Activated gamma-delta T cell treated with Interleukin-2 at 50 U/mL for 16 hours (primary cell): ENCODE data around the gene ITGAE.
"Not testable (repeated sequence)": the region's sequence is repeated elsewhere in the genome, so short reads cannot be mapped to it uniquely, and the experiment has no call there.

Experiments
- DNase-seq: peaks from one replicate; pipeline ENCODE4 v3.0.0-alpha.2; 2020

Gene ITGAE

DNA sequence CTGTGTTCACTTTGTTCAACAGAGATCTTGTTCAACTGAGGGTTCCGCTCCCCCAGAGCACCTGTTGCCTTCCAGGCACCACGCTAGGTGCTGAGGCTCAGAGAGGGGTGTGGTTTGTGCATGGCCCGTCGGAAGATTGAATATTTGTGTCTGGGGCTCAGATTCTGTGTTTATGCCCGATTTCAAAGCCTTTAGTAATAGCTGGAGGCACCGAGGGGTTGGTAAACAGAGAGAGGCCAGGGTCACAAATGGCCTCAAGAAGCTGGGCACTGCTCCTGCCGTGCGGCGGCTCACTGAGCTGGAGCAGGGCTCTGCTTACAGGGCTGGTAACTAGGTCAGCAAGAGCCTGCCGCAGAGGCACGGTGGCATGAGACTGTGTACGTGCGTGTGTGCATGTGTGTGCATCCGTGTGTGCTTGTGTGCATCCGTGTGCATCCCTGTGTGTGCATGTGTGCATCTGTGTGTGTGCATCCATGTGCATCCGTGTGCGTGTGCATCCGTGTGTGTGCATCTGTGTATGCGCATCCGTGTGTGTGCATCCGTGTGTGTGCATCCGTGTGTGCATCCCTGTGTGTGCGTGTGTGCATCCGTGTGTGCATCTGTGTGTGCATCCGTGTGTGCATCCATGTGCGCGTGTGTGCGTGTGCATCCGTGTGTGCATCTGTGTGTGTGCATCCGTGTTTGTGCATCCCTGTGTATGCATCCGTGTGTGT lies 5.4 kb downstream of the ITGAE start:
- DNase-seq, result peak; percentile 38

DNA sequence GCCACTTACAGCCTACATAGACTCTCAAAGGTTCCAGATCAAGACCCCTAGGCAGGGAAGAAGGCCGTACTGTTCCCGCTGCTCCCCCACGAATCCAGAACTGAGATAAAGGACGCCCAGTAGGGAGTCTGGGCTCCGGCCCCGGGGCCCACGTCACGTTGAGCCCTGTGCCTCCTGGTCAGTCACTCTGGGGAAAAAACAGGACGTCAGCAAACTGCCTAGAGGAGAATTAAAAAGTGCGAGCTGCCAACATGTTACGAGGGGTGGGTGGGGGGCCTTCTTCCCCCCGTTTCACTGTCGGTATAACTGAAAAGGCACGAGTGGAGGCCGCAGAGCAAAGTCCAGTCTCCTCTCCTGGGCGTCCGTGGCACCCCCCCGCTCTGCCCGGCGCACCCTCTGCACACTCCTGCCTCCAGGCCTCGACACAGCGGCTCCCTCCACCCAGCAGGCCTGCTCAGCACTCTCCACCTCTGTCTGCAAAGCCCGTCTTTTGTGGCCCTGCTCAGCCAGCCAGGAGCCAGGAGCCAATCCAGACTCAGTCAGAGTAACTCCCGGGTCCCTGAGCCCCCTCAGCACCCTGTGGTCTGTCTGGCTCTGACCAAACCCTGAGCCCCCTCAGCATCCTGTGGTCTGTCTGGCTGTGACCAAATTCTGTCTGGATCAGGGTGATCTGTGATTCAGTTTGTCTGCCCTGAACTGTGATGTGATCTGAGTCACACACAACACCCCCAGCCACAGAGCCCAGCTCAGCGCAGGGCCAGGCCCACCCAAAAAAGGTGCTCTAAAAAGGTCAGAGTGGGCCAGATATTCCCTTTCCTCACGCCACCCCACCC lies 6.2 kb downstream of the ITGAE start:
- peak; percentile 76 for DNase-seq

DNA sequence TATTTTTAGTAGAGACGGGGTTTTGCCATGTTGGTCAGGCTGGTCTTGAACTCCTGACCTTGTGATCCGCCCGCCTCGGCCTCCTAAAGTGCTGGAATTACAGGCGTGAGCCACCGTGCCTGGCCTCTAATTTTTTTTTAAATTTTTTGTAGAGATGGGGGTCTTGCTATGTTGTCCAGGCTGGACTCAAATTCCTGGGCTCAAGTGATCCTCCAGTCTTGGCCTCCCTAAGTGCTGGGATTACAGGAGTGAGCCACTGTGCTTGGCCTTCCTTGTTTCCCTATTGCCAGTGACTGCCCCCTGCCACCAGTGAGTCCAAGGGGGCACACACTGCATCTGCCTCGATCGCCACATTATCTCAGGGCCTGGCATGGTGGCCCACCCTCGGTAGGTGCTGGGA lies 6.8 kb downstream of the ITGAE start:
- DNase-seq, result not testable (repeated sequence)

DNA sequence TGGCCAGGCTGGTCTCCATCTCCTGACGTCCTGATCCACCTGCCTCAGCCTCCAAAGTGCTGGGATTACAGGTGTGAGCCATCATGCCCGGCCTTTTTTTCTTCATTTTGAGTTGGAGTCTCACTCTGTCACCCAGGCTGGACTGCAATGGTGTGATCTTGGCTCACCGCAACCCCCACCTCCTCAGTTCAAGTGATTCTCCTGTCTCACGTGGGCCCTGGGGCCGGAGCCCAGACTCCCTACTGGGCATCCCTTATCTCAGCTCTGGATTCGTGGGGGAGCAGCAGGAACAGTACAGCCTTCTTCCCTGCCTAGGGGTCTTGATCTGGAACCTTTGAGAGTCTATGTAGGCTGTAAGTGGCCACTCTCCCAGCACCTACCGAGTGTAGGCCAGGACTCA lies 7.7 kb downstream of the ITGAE start:
- DNase-seq, result not testable (repeated sequence)

DNA sequence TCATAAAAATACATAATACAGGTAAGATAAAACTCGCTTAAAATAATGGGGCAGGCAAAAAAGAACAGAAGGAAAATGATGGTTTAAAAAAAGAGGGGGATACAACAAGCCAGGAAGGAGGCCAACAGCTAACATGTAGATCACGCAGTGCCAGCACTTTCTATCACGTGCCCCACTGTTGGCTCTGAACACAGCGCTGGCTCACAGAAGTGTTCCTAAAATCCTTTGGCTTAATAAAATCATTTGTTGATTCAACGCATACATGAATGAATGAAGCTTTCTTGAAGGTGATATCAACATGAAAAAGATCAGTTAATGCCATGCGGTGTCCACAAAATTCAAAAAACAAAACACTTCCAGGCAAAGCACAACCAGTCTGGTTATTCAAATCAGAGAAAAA lies 8.5 kb downstream of the ITGAE start:
- DNase-seq, result no peak

DNA sequence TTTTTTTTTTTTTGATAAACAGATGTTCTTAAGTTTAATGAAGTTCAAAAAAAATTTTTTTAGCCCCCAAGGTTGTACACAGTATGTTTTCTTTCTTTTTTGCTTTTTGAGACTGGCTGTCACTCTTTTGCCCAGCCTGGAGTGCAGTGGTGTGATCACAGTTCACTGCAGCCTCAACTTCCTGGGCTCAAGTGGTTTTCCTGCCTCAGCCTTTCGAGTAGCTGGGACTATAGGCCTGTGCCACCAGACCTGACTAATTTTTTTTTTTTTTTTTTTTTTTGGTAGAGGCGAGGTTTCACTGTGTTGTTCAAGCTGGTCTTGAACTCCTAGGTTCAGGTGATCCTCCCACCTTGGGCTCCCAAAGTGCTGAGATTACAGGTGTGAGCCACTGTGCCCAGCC lies 12.8 kb downstream of the ITGAE start:
- DNase-seq, result no peak

DNA sequence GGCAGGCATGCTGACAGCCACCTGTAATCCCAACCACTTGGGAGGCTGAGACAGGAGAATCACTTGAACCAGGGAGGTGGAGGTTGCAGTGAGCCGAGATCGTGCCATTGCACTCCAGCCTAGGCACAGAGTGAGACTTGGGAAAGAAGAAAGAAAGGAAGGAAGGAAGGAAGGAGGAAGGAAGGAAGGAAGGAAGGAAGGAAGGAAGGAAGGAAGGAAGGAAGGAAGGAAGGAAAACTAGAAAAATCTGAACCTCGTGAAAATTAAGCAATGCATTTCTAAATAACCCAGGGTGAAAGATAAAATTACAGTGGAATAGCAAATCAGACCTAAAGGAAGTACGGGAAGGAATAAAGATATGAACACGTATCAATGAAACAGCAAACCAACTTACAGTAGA lies 15.7 kb downstream of the ITGAE start:
- not testable (repeated sequence) for DNase-seq

DNA sequence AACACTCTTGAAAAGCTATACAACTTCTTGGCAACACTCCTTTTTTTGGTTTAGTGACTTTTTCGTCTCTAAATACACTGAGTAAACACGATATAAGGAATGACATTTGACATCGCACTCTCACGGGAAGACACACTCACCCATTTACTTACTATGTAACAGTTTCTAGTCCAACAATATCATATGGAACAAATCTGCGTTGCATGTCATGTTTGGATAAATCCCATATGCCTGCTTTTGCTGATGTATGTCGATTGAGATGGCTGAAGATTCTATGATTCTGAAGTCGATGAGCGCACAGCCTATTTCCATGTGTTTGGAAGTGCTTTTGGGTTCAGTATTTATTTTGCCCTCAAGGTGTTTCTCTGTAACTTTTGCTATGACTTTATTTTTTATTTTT lies 18.2 kb downstream of the ITGAE start:
- DNase-seq, result no peak

DNA sequence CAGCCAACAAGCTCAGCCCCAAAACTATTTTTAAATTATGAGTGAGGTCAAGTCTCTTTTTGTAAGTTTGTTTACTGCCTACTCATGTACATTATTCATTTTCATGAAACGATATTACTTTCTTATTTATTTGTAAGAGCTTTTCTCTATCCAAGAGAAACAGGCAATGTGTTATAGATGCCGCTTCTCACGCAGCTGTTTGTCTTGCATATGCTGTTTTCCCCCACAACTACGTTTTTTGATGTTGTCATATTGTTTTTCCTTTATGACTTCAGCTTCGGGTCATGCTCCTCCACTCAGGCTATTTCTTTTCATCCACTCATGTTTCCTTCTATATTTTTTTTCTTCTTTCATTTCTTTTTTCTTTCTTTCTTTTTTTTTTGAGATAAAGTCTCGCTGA lies 20.0 kb downstream of the ITGAE start:
- DNase-seq, result no peak

DNA sequence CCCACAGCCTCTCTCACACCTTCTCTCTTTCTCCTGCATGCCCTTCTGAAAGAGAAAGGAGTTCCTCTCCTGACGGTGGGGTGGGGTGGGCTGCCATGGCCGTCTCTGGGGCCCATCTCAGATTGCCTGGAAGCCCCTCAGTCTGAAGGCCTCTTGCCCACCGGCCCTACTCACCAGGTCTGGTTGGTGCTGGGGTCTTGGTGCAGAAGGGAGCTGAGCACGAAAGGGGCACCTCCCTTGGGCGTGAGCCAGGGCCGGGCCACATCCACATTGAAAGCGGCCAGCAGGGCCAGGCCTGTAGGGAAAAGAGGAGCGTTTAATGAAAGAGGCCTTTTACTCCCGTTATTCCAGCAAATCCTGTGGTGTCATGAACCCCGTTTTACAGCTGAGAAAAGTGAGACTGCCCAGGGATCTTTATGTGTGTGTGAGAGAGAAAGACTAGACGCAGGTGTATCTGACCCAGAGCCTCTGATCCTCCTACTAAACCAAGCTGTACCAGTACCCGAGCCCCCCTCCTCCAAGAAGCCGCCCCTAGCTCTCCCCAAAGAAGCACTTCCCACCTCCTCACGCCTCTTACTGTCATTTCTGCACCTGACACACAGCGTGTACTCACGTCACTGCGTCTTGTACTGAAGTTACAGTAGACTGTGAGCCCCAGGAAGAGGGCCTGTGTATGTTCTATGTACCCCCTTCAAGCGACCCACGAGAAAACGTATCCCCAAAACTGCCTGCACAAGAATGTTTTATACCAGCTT lies 23.4 kb downstream of the ITGAE start:
- no peak for DNase-seq

DNA sequence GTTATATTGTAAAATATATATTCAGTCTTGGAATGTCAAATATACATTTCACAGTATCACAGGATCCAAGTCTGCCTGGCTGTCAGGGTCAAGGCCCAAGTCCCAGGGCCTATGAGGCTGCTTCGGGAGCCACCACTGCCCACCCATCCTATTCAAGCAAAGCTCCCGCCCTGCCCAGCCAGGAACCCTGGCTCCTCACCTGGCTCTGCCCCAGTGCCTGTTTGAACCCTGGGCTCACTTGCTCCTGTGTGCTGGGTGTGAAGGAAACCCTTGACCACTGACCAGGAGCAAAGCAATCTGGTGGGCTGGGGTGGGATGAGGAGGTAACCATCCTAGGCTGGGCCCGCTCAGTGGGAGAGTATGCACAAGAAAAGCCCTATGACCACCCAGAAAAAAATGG lies 27.0 kb downstream of the ITGAE start:
- no peak for DNase-seq

DNA sequence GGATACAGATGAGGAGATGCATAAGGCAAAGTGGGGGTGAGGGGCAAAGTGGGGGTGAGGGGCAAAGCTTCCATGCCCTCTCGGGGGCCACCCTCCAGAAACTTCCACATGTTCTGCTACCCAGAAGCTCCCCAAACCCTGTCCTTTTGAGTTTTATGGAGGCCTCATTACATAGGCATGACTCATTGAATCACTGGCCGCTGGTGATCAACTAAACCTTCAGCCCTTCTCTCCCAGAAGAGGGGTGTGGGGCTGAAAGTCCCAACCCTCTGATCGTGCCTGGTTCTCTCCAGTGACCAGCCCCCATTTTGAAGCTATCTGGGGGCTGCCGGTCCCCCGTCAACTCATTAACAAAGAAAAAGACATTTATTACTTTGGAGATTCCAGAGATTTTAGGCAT lies 27.5 kb downstream of the ITGAE start:
- DNase-seq, result no peak

DNA sequence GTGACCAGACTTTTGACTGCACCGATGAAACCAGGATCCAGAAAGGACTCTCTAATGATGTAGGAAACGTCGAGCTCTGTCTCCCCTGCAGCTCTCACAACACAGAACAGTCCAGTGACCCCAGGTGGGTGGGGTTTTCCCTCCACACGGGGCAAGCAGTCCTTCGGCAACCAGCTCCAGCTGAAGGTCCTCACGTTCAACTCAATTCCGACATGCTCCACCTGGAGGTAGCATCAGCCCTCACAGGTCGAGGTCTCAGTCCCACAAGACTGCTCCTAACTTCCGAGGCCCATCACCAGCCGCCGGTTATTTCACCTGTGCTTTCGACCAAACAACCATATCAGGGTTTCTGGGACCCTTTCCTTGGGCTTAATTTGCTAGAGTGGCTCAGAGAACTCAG lies 28.2 kb downstream of the ITGAE start:
- DNase-seq, result no peak

DNA sequence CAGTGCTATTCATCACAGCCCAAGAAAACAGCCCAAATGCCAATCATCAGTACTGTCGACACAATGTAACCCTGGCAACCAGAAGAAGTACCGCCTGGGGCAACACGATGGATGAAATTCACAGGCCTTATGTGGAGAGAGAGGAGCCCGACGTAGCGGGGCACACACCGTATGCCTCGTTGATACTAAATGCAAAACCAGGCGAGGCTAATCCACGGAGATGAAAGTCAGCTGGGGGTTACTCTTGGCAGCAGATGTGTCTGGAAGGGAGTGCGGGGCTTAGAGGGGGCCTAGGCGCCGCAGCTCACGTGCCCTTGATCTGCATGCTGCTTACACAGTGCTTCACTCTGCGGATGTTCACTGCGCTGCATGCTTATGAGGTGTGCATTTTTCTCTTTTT lies 29.8 kb downstream of the ITGAE start:
- DNase-seq, result peak; percentile 36

DNA sequence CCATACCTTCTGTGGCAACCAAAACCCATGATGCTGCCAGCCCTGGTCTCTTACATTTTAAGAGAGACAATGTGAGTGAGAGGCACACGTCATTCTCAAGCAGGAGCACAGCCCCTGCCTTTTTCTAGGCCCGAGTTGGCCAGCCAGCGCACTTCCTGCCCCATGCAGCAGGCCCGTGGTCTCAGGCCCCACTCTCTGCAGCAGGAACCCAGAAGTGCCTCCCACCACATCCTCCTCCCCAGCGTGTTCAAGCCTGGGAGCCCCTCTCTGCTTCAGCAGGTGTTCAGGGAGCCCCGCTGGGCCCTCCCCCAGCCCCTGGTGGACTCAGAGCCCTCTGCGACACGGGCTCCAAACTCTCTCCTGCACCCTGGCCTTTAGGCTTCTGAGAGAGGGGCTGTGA lies 30.5 kb downstream of the ITGAE start:
- peak; percentile 78 for DNase-seq

DNA sequence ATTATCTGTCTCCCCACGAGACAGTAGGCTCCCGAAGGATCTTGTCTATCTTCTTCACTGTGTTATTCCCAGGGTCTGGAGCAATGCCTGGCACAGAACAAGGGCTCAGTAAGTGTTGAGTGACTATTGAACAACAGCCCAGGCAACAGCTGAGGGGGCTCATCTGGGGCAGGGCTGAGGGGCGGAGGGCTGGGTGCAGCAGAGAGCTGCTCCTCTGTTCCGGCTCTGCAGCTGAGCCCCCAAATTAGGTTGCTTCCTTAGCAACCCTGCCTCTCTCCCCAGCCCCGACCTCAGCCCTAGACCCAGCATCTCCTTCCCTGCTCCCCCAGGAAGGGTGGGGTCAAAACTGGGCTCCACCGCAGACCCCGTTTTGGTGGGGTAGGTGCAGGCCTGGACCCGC lies 32.2 kb downstream of the ITGAE start:
- DNase-seq, result no peak

DNA sequence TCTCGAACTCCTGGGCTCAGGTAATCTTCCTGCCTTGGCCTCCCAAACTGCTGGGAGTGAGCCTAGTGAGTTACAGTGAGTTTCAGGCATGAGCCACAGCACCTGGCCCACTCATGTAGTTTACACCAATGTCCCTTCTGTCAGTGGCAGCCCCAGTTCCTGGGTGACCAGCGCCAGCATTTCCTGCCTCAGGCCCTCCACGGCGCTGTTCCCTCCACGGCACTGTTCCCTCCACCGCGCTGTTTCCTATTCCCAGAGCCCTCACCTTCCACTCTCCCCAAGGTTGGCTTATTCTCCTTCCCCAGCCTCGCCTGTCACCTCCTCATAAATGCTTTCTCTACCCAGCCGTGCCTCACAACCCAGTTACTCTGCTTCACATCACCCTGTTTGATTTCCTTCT lies 32.6 kb downstream of the ITGAE start:
- no peak for DNase-seq

DNA sequence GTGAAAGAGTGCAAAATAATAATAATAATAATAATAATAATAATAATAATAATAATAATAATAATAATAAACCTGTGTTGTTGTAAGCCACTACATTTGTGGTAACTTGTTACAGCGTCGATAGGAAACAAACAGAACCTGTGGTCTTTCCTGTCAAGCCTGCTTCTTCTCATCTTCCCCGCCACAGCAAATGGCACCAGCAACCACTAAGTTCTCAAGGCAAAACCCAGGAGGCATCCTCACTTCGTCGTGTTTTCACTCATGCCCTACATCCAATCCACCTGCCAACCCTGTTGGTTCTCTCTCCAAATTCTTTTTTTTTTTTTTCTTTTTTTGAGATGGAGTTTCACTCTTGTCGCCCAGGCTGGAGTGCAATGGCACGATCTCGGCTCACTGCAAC lies 34.2 kb downstream of the ITGAE start:
- peak; percentile 40 for DNase-seq

DNA sequence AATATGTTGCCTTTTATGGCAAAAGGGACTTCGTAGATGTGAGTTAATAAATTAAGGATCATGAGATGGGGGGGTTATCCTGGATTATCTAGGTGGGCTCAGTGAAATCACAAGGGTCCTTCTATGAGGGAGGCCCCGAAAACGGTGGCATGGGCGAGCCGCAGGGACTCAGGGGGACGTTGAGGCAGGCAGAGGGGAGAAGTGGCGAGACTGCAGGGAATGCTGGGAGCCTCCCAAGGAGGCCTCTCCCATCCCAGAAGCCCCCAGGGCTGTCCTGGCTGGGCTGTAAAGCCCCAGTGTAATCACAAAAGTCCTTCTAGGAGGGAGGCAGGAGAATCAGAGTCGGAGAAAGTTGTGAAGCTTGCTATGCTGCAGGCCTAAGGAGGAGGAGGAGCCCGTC lies 35.0 kb downstream of the ITGAE start:
- no peak for DNase-seq

DNA sequence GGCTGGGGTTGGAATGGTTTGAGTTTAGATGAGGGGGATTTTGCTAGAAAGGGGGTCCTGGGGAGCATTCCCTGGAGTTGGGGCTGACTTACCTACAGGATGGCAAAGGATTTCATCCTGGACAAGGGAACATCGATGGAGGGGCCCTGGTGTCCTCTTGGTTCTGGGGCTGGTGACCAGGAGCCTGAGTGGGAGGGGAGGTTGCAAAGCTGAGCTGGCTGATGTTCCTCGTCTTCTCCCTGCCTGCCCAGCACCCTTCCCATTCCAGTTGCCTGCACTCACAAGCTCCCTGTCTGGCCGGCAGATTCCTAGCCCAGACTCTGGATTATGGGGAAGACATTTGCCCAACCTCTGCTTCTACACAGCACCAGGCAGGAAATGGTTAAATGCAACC lies 37.2 kb downstream of the ITGAE start:
- no peak for DNase-seq

DNA sequence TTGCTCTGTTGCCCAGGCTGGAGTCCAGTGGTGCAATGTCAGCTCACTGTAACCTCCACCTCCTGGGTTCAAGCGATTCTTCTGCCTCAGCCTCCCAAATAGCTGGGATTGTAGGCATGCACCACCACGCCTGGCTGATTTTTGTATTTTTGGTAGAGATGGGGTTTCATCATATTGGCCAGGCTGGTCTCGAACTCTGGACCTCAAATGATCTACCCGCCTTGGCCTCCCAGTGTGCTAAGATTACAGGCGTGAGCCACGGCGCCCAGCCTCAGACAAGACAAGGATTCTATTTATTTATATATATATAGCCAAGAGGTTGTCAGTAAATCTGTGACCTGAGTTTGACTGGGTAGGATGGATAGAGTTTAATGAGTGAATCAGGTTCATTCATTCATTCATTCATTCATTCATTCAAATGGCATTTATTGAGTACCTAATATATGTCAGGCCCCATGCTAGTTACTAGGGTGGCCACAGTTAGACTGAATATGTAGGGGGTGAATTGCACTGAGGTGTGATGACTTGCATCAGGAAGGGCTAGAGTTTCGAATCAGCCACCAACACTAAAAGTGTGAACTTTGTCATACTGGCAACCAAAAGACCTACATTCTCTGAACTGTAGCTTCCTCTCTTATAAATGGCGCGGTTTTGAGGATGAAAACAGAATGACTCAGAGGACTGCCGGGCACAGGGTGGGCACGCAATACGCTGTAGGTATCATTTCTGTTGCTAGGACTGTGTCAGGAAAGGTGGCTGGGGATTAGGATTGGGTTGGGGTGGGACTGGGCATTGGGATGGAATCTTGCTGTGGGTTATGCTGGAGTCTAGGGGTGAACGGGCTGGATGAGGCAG lies 37.8 kb downstream of the ITGAE start:
- DNase-seq, result peak; percentile 60

DNA sequence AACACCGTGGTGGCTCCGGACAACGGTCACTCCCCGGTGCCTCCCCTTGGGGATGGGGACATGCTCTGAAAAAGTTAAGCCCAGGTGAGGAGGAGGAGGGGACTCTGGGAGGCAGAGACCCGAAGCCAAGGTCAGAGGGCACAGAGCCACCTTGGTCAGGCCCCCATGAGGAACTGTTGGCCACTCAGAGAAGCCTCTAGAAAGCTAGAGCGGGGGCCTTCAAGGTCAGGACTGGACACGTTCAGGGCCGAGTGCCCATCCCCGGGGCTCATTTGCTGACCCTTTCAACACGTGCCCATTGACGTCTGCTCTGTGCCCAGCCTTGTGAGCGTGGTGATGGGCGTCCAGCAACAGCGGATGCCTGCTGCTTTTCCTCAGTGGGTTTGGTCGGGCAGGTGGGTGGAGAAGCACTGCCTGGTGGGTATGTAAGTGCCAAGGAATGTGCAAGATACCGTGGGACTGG lies 39.0 kb downstream of the ITGAE start:
- DNase-seq, result no peak
